ENCODE measurements around the gene CCDC63.
"Not testable (repeated sequence)": the region's sequence is repeated elsewhere in the genome, so short reads cannot be mapped to it uniquely, and the experiment has no call there.

The CCDC63 gene

DNA sequence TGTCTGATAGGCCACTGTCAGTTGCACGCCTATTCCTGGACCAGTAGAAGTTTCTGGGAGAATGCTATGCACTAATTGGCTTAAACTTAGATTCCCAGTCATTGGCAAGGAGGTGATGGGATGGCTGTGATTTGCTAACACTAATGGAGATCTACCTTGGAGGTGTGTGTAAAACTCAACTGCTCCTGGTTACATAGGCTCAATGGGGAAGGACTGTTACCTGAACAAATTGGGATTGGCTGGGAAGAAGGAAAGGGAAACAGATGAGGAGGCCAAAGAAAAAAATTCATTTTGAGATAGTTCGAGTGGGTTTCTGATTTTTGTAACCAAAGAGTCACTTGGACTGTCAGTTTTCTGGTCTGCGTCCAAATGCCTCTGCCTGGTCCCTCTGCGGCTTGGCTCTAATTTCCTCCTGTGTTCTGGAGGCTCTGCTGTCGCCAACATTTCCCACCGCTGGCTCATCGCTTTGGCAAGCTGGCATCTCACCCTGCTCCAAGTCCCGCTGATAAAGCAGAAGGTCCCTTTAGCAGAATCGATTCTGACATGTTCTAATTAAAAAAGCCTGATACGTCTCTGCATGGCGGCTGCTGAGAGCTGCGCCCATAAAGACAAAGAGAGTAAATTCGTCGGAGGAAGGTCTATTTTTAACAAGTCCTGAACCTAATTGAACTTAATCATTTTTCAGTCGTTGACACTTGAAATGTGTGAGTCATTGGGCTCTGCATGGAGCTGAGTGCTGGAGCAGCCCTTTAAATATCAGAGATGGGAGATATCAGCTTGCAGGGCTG is 2.0 kb upstream of the CCDC63 start:
- DNase-seq = no peak

DNA sequence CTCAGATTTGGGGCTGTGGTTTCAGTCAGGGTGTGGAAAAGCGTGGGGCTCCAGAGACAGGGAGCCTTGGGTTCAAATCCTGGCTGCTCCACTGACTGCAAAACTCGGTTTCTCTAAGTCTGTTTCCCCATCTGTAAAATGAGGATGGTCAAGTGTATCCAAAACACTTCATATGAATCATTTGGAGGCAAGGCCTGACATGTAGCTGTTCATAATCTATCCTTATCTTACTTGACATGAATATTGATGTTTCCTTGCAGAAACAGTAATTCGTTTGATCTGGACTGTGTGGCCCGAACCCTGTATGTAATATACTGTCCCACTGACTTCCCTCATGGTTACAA is 1.5 kb upstream of the CCDC63 start:
- DNase-seq = no peak

DNA sequence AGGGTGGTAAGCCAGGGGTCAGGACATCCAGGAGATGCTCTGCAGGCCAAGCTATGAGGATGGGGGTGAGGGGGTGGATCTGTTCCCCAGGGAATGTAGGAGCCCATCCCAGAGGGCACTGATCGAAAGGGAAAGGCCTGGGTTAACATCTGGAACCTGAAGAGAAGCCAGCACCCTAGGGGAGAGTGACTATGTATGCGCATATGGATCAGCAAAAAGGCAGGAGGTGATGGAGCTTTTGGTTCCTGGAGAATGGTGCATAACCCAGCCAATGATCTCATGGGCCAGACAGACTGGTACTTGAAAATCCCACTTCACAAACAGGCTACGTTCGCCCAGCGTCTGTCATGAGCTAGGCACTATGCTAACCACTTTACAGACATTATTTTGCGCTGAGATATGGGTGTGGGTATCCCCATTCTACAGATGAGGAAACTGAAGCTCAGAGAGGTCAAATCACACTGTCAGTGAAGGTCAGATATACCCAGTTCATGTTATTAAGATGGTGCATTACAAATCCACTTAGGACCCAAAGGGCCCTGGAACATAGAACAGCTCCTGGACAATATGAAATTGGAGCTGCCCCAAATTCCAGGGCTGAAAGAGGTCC is 1.6 kb downstream of the CCDC63 start:
- no peak for DNase-seq

DNA sequence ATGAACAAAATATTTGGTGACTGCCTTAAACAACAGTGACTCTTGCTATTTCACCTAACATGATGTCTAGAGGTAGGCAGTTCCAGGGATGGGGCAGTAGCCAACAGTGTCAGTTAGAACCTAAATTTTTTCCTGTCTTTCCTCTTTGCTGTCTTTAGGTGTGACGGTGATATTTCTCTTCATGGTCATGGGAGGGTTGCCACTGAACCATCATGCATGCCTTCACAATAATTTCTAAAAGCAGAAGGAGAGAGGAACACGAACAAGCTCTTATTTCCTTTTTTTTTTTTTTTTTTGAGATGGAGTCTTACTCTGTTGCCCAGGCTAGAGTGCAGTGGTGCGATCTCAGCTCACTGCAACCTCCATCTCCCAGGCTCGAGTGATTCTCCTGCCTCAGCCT is 2.4 kb downstream of the CCDC63 start:
- no peak for DNase-seq

DNA sequence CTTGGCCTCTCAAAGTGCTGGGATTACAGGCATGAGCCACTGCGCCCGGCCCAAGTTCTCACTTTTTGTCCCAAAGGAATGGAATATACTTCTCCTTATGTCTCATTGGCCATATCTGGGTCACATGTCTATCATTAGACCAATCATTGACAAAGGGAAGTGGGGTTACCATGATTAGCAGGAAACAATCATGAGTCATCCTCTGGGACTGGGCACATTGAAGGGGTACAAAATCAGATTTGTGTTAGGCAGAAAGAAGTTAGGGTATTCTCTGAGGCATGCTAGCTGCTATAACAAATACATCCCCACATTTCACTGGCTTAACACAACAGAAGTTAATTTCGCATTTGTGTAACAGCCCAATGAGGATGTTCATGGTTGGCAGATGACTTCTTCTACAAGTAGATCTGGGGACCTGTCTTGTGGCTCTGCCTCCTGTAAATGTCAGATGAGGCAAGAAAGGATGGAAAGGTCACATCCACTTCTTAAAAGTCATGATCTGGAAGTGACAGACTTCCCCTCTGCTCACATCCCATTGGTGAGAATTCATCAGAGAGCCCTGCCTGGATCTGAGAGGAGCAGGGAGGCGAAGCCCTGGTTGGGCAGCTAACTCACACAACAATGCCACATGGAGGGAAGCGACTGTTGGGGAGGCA is 3.1 kb downstream of the CCDC63 start:
- DNase-seq = no peak

DNA sequence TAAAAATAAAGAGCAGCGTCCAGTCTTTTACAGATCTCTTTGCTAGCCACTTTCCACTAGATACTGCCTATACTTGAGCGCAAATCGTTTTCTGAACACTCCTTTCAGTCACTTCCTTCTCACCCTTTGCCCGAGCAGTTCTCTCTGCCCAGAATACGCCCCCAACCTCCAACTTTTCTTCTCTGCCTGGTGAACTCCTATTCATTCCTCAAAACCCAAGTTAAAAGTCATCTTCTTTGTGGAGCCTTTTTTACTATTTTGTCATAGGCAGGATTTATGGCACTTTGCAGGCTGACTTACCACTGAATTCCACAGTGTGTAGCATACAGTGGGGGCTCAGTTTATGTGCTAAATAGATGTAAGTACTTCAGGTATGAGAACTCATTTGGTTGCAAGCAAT is 4.0 kb downstream of the CCDC63 start:
- no peak for DNase-seq

GRCh38 chr12:110853836-110854235 is 7.0 kb downstream of the CCDC63 start:
- no peak for DNase-seq

GRCh38 chr12:110856542-110856941 is 9.8 kb downstream of the CCDC63 start:
- DNase-seq = no peak

DNA sequence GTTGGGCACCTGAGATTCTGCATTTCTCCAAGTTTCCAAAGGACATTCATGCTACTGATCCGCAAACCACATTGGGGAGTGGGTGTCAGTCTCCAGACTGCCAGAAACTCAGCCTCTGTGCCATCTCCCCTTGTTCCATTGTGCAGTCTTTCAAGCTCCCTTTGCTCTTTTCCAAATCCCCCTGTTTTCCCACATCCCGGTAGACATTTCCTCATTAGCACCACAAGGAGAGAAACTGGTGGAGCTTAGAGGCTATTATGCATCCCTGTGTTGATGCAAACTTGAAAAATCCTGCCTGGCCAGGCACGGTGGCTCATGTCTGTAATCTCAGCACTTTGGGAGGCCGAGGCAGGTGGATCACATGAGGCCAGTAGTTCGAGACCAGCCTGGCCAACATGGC is 10.7 kb downstream of the CCDC63 start:
- no peak for DNase-seq

DNA sequence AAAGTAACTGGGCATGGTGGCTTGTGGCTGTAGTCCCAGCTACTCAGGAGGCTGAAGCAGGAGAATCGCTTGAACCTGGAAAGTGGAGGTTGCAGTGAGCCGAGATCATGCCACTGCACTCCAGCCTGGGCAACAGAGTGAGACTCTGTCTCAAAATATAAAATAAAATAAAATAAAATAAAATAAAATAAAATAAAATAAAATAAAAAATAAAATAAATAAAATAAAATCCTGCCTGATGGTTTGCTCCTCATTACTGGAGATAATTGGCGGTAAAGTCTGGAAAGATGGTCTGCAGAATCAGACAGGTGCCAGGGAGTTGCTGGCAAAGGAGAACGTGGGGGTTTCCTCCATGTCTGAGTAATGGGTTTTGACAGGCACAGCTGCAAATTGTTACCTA is 11.2 kb downstream of the CCDC63 start:
- not testable (repeated sequence) for DNase-seq

GRCh38 chr12:110858848-110859247 is 12.1 kb downstream of the CCDC63 start:
- DNase-seq = no peak

GRCh38 chr12:110860833-110861296 is 14.1 kb downstream of the CCDC63 start:
- DNase-seq = no peak

DNA sequence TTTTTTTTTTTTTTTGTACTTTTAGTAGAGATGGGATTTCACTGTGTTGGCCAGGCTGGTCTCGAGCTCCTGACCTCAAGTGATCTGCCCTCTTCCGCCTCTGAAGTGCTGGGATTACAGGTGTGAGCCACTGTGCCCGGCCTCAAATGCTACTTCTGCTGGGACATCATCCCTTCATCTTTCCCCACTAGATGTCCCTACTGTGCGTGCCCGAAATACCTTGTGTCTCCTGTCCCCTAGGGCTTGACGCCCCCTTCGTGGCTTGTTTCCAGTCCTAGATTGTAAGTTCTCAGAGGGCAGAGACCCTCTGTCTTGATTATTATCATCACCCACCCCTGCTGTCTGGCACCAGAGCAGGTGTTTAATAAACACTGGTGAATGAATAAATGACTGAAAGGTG is 14.9 kb downstream of the CCDC63 start:
- no peak for DNase-seq

- DNase-seq = no peak
Measured at GRCh38 chr12:110862329-110862728, 15.5 kb downstream of the CCDC63 start.

- no peak for DNase-seq
Measured at GRCh38 chr12:110863161-110863560, 16.4 kb downstream of the CCDC63 start.

DNA sequence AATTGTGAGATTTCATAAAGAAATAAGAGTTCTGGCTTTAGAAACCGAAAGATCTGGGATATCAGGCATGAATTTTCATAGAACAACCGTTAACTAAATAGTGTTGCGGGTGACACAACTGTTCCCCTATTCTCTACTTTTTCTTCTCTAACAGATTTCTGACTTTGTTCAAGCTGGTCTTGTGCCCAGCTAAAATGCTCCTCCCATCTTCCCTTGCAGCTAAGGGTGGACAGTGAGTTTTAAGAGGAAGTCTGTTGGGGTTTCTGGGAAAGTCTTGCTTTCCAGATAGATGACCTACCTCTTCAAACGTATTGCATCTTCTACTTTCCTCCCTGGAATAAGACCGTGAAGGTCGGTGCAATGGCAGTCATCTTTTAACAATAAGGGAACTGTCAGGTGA is 18.7 kb downstream of the CCDC63 start:
- no peak for DNase-seq

- DNase-seq = no peak
Measured at GRCh38 chr12:110869026-110869425, 22.2 kb downstream of the CCDC63 start.

DNA sequence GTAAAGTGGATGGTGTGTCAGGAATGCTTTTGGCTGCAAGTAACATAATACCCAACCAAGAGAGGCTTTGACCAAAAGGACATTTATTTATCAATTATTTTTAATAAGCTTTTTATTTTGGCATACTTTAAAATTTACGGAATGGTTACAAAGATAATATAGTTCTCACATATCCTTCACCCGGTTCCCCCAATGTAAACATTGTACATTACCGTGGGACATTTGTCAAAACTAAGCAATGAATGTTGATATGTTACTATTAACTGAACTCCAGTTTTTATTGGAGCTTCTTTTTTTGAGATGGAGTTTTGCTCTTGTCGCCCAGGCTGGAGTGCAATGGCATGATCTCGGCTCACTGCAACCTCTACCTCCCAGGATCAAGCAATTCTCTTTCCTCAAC is 23.0 kb downstream of the CCDC63 start:
- no peak for DNase-seq

DNA sequence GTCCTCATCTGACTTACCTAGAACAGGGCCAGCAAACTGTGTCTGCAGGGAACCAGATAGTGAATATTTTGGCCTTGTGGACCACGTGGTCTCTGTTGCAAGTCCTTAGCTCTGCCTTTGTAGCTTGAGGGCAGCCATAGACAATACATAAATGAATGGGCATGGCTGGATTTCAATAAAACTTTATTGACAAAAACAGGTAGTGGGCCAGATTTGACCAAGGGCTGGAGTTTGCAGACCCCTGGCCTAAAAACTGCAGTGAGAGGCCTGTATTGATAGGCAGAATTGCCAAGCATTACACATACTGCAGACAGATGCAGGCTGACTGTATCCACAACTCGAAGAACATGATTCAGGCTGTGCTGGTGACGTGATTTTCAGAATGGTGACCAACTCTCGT is 25.3 kb downstream of the CCDC63 start:
- DNase-seq = no peak

- DNase-seq = no peak
Measured at GRCh38 chr12:110874351-110874750, 27.6 kb downstream of the CCDC63 start.

DNA sequence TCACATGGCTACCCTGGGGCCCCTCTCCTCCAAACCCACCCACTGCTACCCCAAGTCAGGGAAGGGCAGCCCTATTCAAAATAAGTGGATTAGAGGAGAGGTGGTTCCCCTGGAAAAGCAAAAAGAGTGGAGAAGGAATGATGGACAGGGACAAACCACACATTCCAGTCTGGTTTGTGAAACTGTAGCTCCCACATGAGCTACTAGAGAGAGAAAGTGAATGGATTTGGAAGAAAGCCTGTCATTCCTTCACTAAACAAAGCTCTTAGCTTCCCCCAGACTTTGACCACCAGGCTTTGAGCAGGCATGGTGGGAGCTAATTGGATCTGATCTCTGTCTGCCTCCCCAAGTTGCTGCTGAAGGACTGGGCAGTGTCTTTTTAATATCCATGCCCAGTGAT is 28.0 kb downstream of the CCDC63 start:
- DNase-seq = no peak

DNA sequence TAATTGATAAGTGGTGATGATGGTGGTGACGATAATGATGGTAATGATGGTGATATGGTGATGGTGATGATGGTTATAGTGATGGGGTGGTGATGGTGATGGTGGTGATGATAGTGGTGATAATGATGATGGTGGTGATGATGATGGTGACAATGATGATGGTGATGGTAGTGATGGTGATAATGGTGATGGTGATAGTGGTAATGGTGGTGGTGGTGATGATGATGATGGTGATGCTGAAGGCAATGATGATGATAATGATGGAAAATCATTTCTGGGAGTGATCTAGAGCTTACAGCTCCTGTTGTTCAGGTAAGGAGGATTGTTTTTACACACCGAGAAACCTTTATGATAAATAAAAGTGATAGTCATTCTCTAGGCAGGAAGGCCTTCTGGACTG is 33.9 kb downstream of the CCDC63 start:
- DNase-seq = no peak

- no peak for DNase-seq
Measured at GRCh38 chr12:110883251-110883650, 36.5 kb downstream of the CCDC63 start.

DNA sequence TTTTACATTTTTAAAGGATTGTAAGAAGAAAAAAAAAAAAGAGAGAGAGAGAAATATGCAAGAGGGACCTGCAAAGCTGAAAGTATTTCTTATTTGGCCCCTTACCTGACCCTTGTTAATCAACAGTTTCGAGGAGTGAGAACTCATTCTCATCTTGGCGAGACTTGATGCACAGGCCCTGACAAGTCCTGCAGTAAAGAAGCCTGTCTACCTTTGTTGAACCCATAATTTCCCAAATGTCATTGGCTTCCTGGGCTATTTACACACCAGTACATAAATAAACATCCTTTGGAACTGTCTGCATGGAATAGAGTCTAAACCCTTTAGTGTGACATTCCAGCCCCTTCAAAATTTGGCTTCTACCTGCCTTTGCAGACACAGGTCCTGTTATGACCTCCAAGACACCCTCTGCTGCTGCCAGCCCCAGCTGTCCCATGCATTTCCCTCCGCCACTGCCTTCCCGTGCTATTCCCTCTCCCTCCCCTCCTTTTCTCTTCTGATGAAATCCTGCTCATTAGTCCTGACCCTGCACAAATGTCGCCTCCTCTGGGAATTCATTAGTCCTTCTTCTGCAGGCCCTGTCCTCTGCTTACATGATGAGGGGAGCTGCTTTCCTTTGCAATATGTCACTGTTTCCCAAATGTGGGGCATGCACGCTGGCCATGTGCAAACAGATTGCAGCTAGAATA is 38.5 kb downstream of the CCDC63 start:
- DNase-seq = no peak
